ENCODE results near the gene TBC1D22A. TPM values are rescaled to one million over a fixed set of nuclear protein-coding genes. Genes with fewer than 3 reads are reported as not detected.

The TBC1D22A gene
- total and polyA plus RNA-seq, 4 experiments from 2014 or later = 20.6 to 49.2 (median 36.7) TPM

DNA sequence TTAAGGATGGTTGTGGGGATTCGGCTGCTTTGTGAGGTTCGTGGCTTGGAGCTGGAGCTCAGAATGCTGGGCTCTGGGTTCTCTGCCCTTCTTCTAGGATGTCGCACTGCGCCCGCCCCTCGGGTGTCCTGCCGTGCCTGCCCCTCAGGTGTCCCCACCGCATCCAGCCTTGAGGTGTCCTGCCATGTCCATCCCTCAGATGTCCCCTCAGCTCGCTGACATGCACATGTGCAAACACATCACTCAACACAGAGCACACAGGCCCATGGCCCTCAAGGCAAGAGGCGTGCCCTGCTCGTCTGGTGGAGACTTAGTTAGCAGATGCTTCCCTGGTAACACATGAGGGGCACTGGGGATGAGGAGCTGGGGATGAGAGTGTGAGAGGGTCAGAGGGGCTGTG lies 359.3 kb downstream of the TBC1D22A start:
- Histone ChIP-seq H3K36me3 (ENCODE audit: insufficient read depth, low read length) (no peaks in the 10 kb centered on the region), H3K9me3 (ENCODE audit: control insufficient read depth in 1 of 2, low read length in 2 of 2) (no peaks in the 10 kb centered on the region), H3K27ac (ENCODE audit: low read depth, low read length) (no peak overlapping the region), H3K27me3 (ENCODE audit: insufficient read depth, low read length) (no peaks in the 10 kb centered on the region), H3K4me3 (ENCODE audit: low read length in 2 of 2) (no peak overlapping the region), H3K4me1 (ENCODE audit: insufficient read depth, low read length) (no peaks in the 10 kb centered on the region)
- peaks cover 0 to 12% (median 7%) of the 10 kb centered on the region in 4 donors for H3K4me1 Mint-ChIP-seq
- H3K27ac Mint-ChIP-seq = no peak overlapping the region
- ChIA-PET POLR2A (ENCODE audit: partially characterized antibody) (no interaction called here), CTCF (ENCODE audit: partially characterized antibody) (no interaction called here)
- intact Hi-C loops (cut with micrococcal nuclease) = no loop called here
- DNase-seq = no peak
- H3K4me3 Mint-ChIP-seq = no peak overlapping the region
- H3K27me3 Mint-ChIP-seq = no peaks in the 10 kb centered on the region
- no peaks in the 10 kb centered on the region for H3K9me3 Mint-ChIP-seq
- peaks cover 5 to 7% of the 10 kb centered on the region in 2 donors for H3K36me3 Mint-ChIP-seq

- no peaks in the 10 kb centered on the region for H3K9me3 ChIP-seq (ENCODE audit: control insufficient read depth in 1 of 2, low read length in 2 of 2)
- DNase-seq = no peak
- intact Hi-C loops (cut with micrococcal nuclease) = no loop called here
- POLR2A ChIA-PET (ENCODE audit: partially characterized antibody) = no interaction called here
- no peak overlapping the region for H3K27ac Mint-ChIP-seq
- CTCF ChIA-PET (ENCODE audit: partially characterized antibody) = no interaction called here
- no peaks in the 10 kb centered on the region for H3K4me1 ChIP-seq (ENCODE audit: insufficient read depth, low read length)
- H3K36me3 Mint-ChIP-seq = peaks cover 3% of the 10 kb centered on the region in 2 donors
- H3K4me1 Mint-ChIP-seq = peaks cover 0 to 12% (median 8%) of the 10 kb centered on the region in 4 donors
- H3K4me3 ChIP-seq (ENCODE audit: low read length in 2 of 2) = no peak overlapping the region
- no peaks in the 10 kb centered on the region for H3K27me3 ChIP-seq (ENCODE audit: insufficient read depth, low read length)
- no peak overlapping the region for H3K27ac ChIP-seq (ENCODE audit: low read depth, low read length)
- no peak overlapping the region for H3K4me3 Mint-ChIP-seq
- H3K9me3 Mint-ChIP-seq = no peaks in the 10 kb centered on the region
- no peaks in the 10 kb centered on the region for H3K27me3 Mint-ChIP-seq
- no peaks in the 10 kb centered on the region for H3K36me3 ChIP-seq (ENCODE audit: insufficient read depth, low read length)
Measured at GRCh38 chr22:47122441-47123000, 360.1 kb downstream of the TBC1D22A start.

GRCh38 chr22:47123006-47123826 lies 360.8 kb downstream of the TBC1D22A start:
- intact Hi-C loops (cut with micrococcal nuclease) = no loop called here
- no peak overlapping the region for H3K4me3 ChIP-seq (ENCODE audit: low read length in 2 of 2)
- H3K9me3 ChIP-seq (ENCODE audit: control insufficient read depth in 1 of 2, low read length in 2 of 2) = no peaks in the 10 kb centered on the region
- H3K27me3 ChIP-seq (ENCODE audit: insufficient read depth, low read length) = no peaks in the 10 kb centered on the region
- Mint-ChIP-seq H3K27ac (peak overlapping the region in 1 of 7 donors; percentile 48), H3K4me1 (peaks cover 0 to 12% (median 8%) of the 10 kb centered on the region in 4 donors), H3K4me3 (no peak overlapping the region), H3K27me3 (no peaks in the 10 kb centered on the region), H3K36me3 (peaks cover 3% of the 10 kb centered on the region in 2 donors), H3K9me3 (no peaks in the 10 kb centered on the region)
- H3K27ac ChIP-seq (ENCODE audit: low read depth, low read length) = no peak overlapping the region
- ChIA-PET POLR2A (ENCODE audit: partially characterized antibody) (no interaction called here), CTCF (ENCODE audit: partially characterized antibody) (no interaction called here)
- no peaks in the 10 kb centered on the region for H3K36me3 ChIP-seq (ENCODE audit: insufficient read depth, low read length)
- DNase-seq = no peak
- no peaks in the 10 kb centered on the region for H3K4me1 ChIP-seq (ENCODE audit: insufficient read depth, low read length)

- intact Hi-C loops (cut with micrococcal nuclease) = no loop called here
- peaks cover 0 to 18% (median 7%) of the 10 kb centered on the region in 4 donors for H3K4me1 Mint-ChIP-seq
- H3K4me1 ChIP-seq (ENCODE audit: insufficient read depth, low read length) = no peaks in the 10 kb centered on the region
- no peak for DNase-seq
- H3K27ac ChIP-seq (ENCODE audit: low read depth, low read length) = no peak overlapping the region
- CTCF ChIA-PET (ENCODE audit: partially characterized antibody) = no interaction called here
- peaks cover 6 to 8% of the 10 kb centered on the region in 2 donors for H3K36me3 Mint-ChIP-seq
- no peak overlapping the region for H3K4me3 Mint-ChIP-seq
- H3K27me3 ChIP-seq (ENCODE audit: insufficient read depth, low read length) = no peaks in the 10 kb centered on the region
- POLR2A ChIA-PET (ENCODE audit: partially characterized antibody) = no interaction called here
- no peak overlapping the region for H3K4me3 ChIP-seq (ENCODE audit: low read length in 2 of 2)
- peak overlapping the region in 2 of 7 donors; percentile 48 to 59 for H3K27ac Mint-ChIP-seq
- no peaks in the 10 kb centered on the region for H3K27me3 Mint-ChIP-seq
- H3K9me3 ChIP-seq (ENCODE audit: control insufficient read depth in 1 of 2, low read length in 2 of 2) = no peaks in the 10 kb centered on the region
- no peaks in the 10 kb centered on the region for H3K9me3 Mint-ChIP-seq
- H3K36me3 ChIP-seq (ENCODE audit: insufficient read depth, low read length) = no peaks in the 10 kb centered on the region
Measured at GRCh38 chr22:47123827-47124442, 361.5 kb downstream of the TBC1D22A start.

DNA sequence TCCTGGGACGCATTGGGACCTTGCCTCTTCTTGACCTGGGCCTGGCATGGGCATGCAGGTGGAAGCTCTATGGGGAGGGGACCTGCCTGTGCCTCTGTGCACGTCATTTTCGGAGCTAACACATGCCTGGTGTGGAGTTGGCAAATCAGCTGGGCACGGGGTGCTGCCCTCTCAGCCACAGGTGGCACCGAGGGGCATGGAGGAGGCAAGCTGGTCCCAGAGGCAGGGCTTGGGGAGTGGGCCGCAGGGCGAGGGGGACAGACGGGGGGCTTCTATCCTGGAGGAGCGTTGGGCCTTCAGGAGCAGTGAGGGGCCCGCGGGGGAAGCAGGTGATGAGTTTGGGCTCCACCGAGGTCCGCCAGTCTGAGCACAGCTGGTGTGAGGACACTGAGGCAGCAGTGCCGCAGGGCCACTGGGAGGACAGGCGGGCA lies 362.0 kb downstream of the TBC1D22A start:
- ChIA-PET CTCF (ENCODE audit: partially characterized antibody) (interaction anchor here (1.1 kb wide), 1 partner anchor 8 kb away, joined by 3 read pairs; no protein-coding TSS in a partner anchor), POLR2A (ENCODE audit: partially characterized antibody) (no interaction called here)
- Mint-ChIP-seq H3K4me3 (no peak overlapping the region), H3K27me3 (no peaks in the 10 kb centered on the region), H3K4me1 (peaks cover 0 to 18% (median 7%) of the 10 kb centered on the region in 4 donors), H3K36me3 (peaks cover 6 to 10% of the 10 kb centered on the region in 2 donors), H3K9me3 (no peaks in the 10 kb centered on the region), H3K27ac (no peak overlapping the region)
- Histone ChIP-seq H3K4me3 (ENCODE audit: low read length in 2 of 2) (no peak overlapping the region), H3K36me3 (ENCODE audit: insufficient read depth, low read length) (no peaks in the 10 kb centered on the region), H3K27ac (ENCODE audit: low read depth, low read length) (no peak overlapping the region), H3K27me3 (ENCODE audit: insufficient read depth, low read length) (no peaks in the 10 kb centered on the region), H3K4me1 (ENCODE audit: insufficient read depth, low read length) (no peaks in the 10 kb centered on the region), H3K9me3 (ENCODE audit: control insufficient read depth in 1 of 2, low read length in 2 of 2) (no peaks in the 10 kb centered on the region)
- intact Hi-C loops (cut with micrococcal nuclease) = no loop called here
- no peak for DNase-seq

DNA sequence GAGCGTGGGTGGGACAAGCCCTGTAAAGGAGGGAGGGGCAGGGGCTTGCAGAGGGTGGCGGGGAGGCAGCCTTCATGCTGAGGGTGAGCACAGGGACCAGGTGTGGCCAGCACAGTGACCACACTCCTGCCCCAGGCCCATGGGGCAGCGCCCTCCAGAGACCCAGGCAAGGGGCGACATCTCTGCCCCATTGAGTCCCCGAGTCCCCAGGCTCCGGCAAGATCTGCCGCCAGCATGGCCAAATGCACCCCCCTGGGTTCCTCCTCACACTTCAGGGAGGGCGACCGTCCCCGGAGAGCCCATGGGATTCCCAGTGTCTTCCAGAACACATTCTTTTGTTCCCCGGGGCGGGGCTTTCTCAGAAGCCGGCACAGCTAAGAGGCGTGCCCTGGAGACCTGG lies 362.5 kb downstream of the TBC1D22A start:
- Histone ChIP-seq H3K36me3 (ENCODE audit: insufficient read depth, low read length) (no peaks in the 10 kb centered on the region), H3K4me3 (ENCODE audit: low read length in 2 of 2) (no peak overlapping the region), H3K4me1 (ENCODE audit: insufficient read depth, low read length) (no peaks in the 10 kb centered on the region), H3K27me3 (ENCODE audit: insufficient read depth, low read length) (no peaks in the 10 kb centered on the region), H3K9me3 (ENCODE audit: control insufficient read depth in 1 of 2, low read length in 2 of 2) (no peaks in the 10 kb centered on the region), H3K27ac (ENCODE audit: low read depth, low read length) (no peak overlapping the region)
- H3K27ac Mint-ChIP-seq = peak overlapping the region in 2 of 7 donors; percentile 2 to 23
- H3K9me3 Mint-ChIP-seq = peaks cover 0 to 3% (median 0%) of the 10 kb centered on the region in 8 donors
- H3K36me3 Mint-ChIP-seq = peaks cover 6 to 10% of the 10 kb centered on the region in 2 donors
- POLR2A ChIA-PET (ENCODE audit: partially characterized antibody) = no interaction called here
- peaks cover 0 to 21% (median 7%) of the 10 kb centered on the region in 4 donors for H3K4me1 Mint-ChIP-seq
- no peak overlapping the region for H3K4me3 Mint-ChIP-seq
- CTCF ChIA-PET (ENCODE audit: partially characterized antibody) = interaction anchor here (1.1 kb wide), 1 partner anchor 9 kb away, joined by 3 read pairs; no protein-coding TSS in a partner anchor
- intact Hi-C loops (cut with micrococcal nuclease) = no loop called here
- H3K27me3 Mint-ChIP-seq = no peaks in the 10 kb centered on the region
- DNase-seq = no peak

DNA sequence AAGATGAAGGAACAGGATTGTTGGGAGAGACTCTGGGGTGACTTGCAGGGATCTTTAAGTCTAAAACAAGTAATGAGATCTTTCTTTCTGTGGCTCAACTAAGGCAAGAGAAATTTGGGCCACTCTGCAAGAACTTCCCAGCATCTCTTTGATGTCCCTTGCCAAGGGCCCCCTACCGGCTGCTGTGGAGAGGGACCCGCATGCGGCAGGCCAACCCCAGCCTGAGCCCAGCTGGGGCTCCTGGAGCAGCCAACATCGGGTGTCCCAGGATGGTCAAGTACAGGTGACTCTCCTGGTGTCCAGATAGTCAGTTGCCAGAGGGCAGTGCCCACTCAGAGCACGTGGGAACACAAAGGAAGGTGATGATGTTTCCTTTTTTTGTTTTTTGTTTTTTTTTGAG lies 363.2 kb downstream of the TBC1D22A start:
- ChIA-PET POLR2A (ENCODE audit: partially characterized antibody) (no interaction called here), CTCF (ENCODE audit: partially characterized antibody) (no interaction called here)
- Histone ChIP-seq H3K4me3 (ENCODE audit: low read length in 2 of 2) (no peak overlapping the region), H3K4me1 (ENCODE audit: insufficient read depth, low read length) (no peaks in the 10 kb centered on the region), H3K9me3 (ENCODE audit: control insufficient read depth in 1 of 2, low read length in 2 of 2) (no peaks in the 10 kb centered on the region), H3K36me3 (ENCODE audit: insufficient read depth, low read length) (no peaks in the 10 kb centered on the region), H3K27me3 (ENCODE audit: insufficient read depth, low read length) (no peaks in the 10 kb centered on the region), H3K27ac (ENCODE audit: low read depth, low read length) (no peak overlapping the region)
- Mint-ChIP-seq H3K4me3 (no peak overlapping the region), H3K4me1 (peaks cover 4 to 21% (median 7%) of the 10 kb centered on the region in 4 donors), H3K9me3 (peaks cover 0 to 3% (median 0%) of the 10 kb centered on the region in 8 donors), H3K27me3 (no peaks in the 10 kb centered on the region), H3K27ac (peak overlapping the region in 4 of 7 donors; percentile 2 to 79 (median 61)), H3K36me3 (peaks cover 6 to 10% of the 10 kb centered on the region in 2 donors)
- DNase-seq = no peak
- intact Hi-C loops (cut with micrococcal nuclease) = no loop called here

Data from CD4-positive, alpha-beta memory T cell (primary cell).